GM12865 (cell line): ENCODE results near the gene SYNGR3.

Source experiments
- DNase-seq: peaks from one replicate; pipeline ENCODE4 v3.0.0; 2010; ENCODE audit warnings: low read depth
- H3K4me3 ChIP-seq: 2 replicates; pipeline ENCODE4 v1.5.1; 2011; ENCODE audit warnings: mild to moderate bottlenecking, low read depth, low read length, control low read depth
- TF ChIP-seq, protein P1 (sequence below): IDR thresholded peaks from 2 replicates; pipeline ENCODE4 v1.5.1; 2011; ENCODE audit warnings: low read length, control low read depth, low read depth, inconsistent platforms; ENCODE audit not compliant: insufficient read depth; ENCODE audit errors: missing control alignments

SYNGR3 gene

DNA sequence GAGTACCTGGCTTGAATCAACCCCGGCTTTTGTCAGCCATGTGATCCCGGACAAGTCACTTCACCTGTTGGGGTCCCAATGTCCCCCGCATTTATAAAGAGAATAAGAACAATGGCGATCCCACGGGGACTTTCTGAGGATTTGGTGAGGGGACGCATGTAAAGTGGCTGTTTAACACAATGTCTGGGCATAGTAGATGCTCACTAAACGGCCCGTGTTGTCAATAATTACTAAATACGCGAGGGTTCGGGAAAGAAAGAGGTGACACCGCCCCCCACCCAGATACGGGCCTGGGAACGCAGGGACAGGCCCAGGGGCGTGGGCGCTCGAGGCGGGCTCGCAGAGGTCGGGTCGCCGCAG is 1.8 kb downstream of the SYNGR3 start:
- peak overlapping the region; percentile 76 for H3K4me3 ChIP-seq
- TF ChIP-seq, protein P1, sequence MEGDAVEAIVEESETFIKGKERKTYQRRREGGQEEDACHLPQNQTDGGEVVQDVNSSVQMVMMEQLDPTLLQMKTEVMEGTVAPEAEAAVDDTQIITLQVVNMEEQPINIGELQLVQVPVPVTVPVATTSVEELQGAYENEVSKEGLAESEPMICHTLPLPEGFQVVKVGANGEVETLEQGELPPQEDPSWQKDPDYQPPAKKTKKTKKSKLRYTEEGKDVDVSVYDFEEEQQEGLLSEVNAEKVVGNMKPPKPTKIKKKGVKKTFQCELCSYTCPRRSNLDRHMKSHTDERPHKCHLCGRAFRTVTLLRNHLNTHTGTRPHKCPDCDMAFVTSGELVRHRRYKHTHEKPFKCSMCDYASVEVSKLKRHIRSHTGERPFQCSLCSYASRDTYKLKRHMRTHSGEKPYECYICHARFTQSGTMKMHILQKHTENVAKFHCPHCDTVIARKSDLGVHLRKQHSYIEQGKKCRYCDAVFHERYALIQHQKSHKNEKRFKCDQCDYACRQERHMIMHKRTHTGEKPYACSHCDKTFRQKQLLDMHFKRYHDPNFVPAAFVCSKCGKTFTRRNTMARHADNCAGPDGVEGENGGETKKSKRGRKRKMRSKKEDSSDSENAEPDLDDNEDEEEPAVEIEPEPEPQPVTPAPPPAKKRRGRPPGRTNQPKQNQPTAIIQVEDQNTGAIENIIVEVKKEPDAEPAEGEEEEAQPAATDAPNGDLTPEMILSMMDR: no peak
- no peak for DNase-seq

DNA sequence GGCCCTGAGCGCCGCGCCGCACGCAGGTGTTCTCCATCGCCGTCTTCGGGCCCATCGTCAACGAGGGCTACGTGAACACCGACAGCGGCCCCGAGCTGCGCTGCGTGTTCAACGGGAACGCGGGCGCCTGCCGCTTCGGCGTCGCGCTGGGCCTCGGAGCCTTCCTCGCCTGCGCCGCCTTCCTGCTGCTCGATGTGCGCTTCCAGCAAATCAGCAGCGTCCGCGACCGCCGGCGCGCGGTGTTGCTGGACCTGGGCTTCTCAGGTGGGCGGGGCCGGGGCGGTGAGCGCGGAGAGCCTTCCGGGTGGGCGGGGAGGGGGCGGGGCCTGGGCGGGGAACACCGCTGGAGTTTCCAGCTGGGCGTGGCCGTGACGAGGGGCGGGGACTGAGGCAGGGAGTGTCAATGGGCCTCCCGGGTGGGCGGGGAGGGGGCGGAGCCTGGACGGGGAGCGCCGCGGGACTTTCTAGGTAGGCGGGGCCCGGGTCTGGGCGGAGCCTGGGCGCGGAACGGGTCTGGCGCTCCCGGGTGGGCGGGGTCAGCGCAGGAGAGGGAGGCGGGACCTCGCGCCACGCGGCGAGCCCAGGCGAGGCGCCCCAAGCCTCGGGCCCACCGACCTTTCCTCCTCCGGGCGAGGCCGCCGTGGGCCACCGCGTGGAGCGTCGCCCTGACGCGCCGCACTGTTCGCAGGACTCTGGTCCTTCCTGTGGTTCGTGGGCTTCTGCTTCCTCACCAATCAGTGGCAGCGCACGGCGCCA is 2.4 kb downstream of the SYNGR3 start:
- TF ChIP-seq, protein P1: no peak
- peak overlapping the region; percentile 76 for H3K4me3 ChIP-seq
- peak; percentile 97 for DNase-seq

DNA sequence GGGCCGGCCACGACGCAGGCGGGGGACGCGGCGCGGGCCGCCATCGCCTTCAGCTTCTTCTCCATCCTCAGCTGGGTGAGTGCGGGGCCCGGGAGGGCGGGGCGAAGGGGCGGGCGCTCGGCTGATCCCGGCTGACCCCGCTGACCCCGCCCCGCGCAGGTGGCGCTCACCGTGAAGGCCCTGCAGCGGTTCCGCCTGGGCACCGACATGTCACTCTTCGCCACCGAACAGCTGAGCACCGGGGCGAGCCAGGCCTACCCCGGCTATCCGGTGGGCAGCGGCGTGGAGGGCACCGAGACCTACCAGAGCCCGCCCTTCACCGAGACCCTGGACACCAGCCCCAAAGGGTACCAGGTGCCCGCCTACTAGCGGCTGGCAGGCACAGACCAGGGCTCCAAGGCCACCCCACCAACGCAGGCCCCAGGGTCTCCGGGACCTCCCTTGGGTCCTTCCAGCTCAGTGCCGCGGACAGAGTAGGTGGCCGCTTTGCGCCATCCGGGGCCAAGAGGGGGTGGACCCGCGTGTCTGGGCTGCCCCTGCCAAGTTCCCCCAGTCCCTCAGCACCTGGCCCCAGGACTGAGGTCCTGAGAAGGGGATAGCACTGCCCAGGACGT is 3.0 kb downstream of the SYNGR3 start:
- TF ChIP-seq, protein P1: no peak
- H3K4me3 ChIP-seq: no peak overlapping the region
- DNase-seq: no peak

DNA sequence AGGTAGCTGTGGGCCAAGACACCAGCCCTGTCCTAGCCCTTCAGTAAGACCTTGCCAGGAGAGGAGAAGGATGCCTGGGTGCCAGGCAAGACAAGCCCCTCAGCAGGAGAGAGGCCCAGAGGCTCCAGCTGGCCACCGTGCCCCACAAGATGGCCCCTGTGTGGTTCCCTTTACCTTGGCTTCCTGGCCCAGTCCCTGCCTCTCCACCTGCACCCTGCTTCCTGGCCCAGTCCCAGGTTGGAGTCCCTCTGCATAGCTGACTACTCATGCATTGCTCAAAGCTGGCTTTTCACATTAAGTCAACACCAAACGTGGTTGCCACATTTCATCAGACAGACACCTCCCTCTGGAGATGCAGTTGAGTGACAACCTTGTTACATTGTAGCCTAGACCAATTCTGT is 4.0 kb downstream of the SYNGR3 start:
- H3K4me3 ChIP-seq: no peak overlapping the region
- TF ChIP-seq, protein P1: no peak
- no peak for DNase-seq

DNA sequence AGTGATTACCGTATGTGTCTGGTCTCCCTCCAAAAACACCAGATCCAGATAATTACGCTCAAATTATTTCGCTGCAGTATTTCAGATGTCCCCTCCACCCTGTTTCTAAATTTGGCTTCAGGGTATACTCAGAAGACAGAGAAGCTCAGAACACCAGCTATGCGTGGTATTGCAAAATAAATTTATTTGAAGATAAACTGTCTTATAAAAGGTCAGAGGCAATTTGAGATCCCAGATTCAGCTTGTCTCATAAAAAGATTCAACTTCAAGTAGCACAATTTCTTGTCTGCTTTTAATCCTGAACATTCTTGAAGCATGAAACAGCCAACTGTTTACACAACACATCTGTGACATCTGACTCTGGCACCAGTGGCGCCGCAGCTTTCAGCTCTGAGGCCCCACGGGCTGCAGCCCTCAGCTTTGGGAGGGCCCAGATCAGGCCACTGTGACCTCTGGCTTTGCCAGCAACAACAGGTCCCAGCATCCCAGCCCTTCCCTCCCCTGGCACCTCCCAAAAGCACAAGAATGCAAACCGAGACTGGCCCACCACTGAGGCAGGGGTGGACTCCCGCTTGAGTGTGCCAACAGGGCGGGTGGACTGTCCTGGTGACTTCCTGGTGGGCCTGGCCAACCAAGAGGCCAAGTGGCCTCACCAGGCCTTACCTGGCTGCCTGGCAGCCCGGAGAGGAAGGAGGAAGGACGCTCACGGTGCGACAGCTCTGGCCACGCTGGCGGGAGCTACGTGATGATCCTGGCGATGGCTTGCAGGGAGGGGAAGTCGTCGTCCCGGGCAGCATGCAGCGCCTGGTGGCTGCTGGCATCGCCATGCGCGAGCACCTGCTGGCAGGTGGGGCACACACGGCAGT is 8.0 kb downstream of the SYNGR3 start:
- H3K4me3 ChIP-seq: no peak overlapping the region
- TF ChIP-seq, protein P1: no peak
- DNase-seq: no peak

DNA sequence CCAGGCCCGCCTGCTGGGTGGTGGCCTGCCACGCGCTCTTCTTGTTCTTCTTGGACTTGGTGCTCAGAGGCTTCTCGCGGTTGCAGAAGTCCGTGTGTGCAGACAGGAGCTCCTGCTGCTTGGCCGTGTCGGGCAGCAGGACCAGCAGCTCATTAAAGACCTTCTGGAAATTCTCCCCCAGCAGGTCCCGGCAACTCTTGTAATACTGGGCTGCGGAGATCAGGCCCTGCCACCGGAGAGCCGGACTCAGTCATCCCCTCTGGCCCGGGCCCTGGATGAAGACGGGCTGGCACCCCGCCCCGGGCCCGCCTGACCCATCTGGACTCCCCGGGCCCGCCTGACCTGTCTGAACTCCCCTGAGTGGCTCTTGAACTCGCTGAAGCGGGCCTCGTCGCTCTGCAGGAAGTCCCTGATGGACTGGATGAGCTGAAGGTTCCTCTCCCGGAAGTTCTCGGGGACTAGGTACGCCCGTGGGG is 8.6 kb downstream of the SYNGR3 start:
- no peak for DNase-seq
- TF ChIP-seq, protein P1: no peak
- no peak overlapping the region for H3K4me3 ChIP-seq
